GM19467 (cell line): Measurements from ENCODE around the gene SORBS2.

Source experiments
- ATAC-seq: cut with Tn5 transposase; IDR thresholded peaks from one replicate; pipeline ENCODE4 v1.9.1; 2021; ENCODE audit warnings: mild to moderate bottlenecking, moderate library complexity; ENCODE audit not compliant: unreplicated experiment

Gene SORBS2

GRCh38 chr4:185592438-185592837 is 219.6 kb downstream of the SORBS2 start:
- no peak for ATAC-seq

GRCh38 chr4:185591679-185592141 is 220.3 kb downstream of the SORBS2 start:
- no peak for ATAC-seq

GRCh38 chr4:185590982-185591381 is 221.0 kb downstream of the SORBS2 start:
- no peak for ATAC-seq

- ATAC-seq: no peak
These were observed 222.7 kb downstream of the SORBS2 start for GRCh38 chr4:185589067-185589836.

GRCh38 chr4:185587427-185588161 is 224.4 kb downstream of the SORBS2 start:
- ATAC-seq: peak; percentile 99

- ATAC-seq: no peak
These were observed 225.0 kb downstream of the SORBS2 start for GRCh38 chr4:185587030-185587426.

GRCh38 chr4:185585211-185585610 is 226.8 kb downstream of the SORBS2 start:
- ATAC-seq: no peak

- no peak for ATAC-seq
These were observed 228.2 kb downstream of the SORBS2 start for GRCh38 chr4:185583813-185584212.

GRCh38 chr4:185582651-185583400 is 229.2 kb downstream of the SORBS2 start:
- ATAC-seq: no peak

- ATAC-seq: no peak
These were observed 231.3 kb downstream of the SORBS2 start for GRCh38 chr4:185580699-185581098.

GRCh38 chr4:185578284-185578683 is 233.7 kb downstream of the SORBS2 start:
- ATAC-seq: no peak

- ATAC-seq: no peak
These were observed 234.7 kb downstream of the SORBS2 start for GRCh38 chr4:185576962-185577950.

- no peak for ATAC-seq
These were observed 235.6 kb downstream of the SORBS2 start for GRCh38 chr4:185576314-185576961.

- no peak for ATAC-seq
These were observed 238.3 kb downstream of the SORBS2 start for GRCh38 chr4:185573651-185574199.

GRCh38 chr4:185570727-185571126 is 241.3 kb downstream of the SORBS2 start:
- no peak for ATAC-seq

GRCh38 chr4:185567381-185568376 is 244.3 kb downstream of the SORBS2 start:
- no peak for ATAC-seq

- no peak for ATAC-seq
These were observed 245.0 kb downstream of the SORBS2 start for GRCh38 chr4:185566972-185567371.

GRCh38 chr4:185566425-185566824 is 245.6 kb downstream of the SORBS2 start:
- no peak for ATAC-seq
